CD4-positive, alpha-beta T cell treated with Interleukin-4 for 1 hour (primary cell): ENCODE results near the gene ZPR1.
"Not testable (repeated sequence)": the region's sequence is repeated elsewhere in the genome, so short reads cannot be mapped to it uniquely, and the experiment has no call there.

Experiments
- DNase-seq, 2 donors: peaks; one replicate each; pipeline ENCODE4 v3.0.0-alpha.2; 2020 to 2022

Gene ZPR1

GRCh38 chr11:116787786-116788486 lies at the start of gene ZPR1:
Gene ZPR1, minus strand, starts transcription at chr11:116788023. Its CDS starts 33 bp downstream, at chr11:116787990.
- DNase-seq: peak; percentile 87 to 89

DNA sequence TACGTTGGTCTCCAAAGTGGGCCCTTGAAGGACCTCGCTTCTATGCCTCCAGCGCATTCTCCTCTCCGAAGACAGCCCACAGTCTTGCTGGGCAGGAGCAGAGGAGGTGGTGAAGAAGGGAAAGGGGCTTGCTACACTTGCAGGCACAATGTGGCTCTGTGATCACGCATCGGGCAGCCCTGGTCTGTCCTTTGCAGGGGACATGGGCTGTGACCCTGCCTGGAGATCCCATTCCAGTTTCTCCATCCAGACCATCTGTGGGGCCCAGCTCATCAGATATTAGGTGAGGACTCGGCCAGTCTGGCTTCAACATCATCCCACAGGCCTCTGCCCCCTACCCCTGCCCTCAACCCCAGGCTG lies 48.8 kb upstream of the ZPR1 start:
- DNase-seq: no peak

DNA sequence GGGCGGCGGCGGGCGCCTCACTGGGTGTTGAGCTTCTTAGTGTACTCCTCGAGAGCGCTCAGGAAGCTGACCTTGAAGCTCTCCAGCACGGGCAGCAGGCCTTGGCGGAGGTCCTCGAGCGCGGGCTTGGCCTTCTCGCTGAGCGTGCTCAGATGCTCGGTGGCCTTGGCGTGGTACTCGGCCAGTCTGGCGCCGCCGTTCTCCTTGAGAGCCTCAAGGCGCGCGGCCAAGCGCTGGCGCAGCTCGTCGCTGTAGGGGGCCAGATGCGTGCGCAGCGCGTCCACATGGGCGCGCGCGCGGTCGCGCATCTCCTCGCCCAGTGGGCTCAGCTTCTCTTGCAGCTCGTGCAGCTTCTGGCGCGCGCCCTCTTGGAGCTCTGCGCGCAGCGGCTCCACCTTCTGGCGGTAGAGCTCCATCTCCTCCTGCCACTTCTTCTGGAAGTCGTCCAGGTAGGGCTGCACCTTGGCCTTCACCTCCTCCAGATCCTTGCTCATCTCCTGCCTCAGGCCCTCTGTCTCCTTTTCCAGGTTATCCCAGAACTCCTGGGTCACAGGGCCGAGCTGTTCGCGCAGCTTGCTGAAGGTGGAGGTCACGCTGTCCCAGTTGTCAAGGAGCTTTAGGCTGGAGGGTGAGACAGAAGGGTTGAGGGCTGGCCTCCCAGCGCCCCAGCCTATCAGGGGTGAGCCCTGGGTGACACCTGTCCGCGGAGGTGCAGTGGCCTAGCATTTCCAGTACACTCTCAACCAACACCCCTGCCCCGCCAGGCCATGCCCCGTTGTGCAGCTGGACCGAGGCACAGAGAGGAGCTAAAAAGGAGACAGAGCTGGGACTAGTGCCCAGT lies 48.2 kb upstream of the ZPR1 start:
- DNase-seq: peak; percentile 85 to 87

DNA sequence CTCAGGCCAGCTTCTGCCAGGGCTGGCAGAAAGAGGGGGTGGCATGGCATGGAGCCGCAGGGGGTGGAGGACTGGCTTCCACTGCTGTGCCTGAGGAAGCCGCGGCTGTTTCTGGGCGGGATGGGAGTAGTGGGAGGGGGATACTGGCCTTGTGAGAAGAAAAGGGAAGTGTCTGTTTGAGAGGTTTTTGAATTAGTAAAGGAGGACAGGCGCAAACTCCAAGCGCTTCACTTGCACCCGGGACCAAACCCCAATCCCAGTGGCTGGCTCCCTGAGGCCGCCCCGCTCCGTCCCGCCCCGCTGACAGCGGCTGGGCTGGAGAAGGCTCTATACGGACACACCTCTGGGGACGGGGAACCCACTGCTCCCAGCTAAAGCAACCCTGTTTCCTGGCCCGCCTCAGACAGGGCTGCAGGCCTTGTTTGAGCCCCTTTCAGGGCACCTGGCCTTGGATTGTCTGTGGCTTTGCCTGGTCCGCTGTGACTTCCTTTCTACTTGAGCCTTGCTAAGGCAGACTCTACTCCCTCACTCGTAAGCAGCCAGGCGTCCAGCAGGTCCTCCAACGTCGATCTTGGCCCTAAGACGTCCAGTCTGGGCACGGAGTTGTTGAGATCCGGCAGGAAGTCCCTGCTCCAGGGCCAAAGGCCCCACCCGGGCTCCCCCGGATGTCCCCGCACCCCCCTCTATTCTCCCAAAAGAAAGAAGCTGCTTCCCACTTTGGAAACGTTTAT lies 47.4 kb upstream of the ZPR1 start:
- DNase-seq: no peak

DNA sequence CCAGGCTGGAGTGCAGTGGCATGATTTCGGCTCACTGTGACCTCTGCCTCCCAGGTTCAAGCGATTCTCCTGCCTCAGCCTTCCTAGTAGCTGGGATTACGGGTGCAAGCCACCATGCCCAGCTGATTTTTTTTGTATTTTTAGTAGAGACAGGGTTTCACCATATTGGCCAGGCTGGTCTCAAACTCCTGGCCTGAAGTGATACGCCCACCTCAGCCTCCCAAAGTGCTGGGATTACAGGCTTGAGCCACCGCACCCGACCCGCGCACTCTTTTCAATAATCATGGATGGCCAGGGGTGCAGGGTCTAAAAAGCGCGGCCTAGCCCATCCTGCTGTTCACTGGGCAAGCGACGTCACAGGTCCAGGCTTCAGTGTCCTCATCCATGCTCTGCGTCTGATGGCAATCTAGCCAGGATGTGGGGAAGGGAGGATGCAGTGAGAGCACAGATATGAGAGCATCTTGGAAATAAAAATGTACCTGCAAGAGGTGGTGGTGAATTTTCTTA lies 46.8 kb upstream of the ZPR1 start:
- not testable (repeated sequence) for DNase-seq

- no peak for DNase-seq
Observed at GRCh38 chr11:116833816-116834534, 46.2 kb upstream of the ZPR1 start.

- DNase-seq: no peak
Observed at GRCh38 chr11:116833491-116833815, 45.6 kb upstream of the ZPR1 start.

DNA sequence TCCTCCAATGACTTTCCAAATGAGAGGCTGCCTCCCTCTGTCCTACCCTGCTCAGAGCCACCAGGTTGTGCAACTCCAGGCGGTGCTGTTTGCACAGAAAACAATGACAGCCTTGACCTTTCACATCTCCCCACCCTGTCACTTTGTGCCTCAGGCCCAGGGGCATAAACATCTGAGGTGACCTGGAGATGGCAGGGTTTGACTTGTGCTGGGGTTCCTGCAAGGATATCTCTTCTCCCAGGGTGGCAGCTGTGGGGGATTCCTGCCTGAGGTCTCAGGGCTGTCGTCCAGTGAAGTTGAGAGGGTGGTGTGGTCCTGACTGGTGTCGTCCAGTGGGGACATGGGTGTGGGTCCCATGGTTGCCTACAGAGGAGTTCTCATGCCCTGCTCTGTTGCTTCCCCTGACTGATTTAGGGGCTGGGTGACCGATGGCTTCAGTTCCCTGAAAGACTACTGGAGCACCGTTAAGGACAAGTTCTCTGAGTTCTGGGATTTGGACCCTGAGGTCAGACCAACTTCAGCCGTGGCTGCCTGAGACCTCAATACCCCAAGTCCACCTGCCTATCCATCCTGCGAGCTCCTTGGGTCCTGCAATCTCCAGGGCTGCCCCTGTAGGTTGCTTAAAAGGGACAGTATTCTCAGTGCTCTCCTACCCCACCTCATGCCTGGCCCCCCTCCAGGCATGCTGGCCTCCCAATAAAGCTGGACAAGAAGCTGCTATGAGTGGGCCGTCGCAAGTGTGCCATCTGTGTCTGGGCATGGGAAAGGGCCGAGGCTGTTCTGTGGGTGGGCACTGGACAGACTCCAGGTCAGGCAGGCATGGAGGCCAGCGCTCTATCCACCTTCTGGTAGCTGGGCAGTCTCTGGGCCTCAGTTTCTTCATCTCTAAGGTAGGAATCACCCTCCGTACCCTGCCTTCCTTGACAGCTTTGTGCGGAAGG lies 44.8 kb upstream of the ZPR1 start:
- DNase-seq: no peak

DNA sequence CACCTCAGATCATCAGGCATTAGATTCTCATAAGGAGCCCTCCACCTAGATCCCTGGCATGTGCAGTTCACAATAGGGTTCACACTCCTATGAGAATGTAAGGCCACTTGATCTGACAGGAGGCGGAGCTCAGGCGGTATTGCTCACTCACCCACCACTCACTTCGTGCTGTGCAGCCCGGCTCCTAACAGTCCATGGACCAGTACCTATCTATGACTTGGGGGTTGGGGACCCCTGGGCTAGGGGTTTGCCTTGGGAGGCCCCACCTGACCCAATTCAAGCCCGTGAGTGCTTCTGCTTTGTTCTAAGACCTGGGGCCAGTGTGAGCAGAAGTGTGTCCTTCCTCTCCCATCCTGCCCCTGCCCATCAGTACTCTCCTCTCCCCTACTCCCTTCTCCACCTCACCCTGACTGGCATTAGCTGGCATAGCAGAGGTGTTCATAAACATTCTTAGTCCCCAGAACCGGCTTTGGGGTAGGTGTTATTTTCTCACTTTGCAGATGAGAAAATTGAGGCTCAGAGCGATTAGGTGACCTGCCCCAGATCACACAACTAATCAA lies 44.0 kb upstream of the ZPR1 start:
- DNase-seq: no peak

GRCh38 chr11:116830184-116830912 lies 42.5 kb upstream of the ZPR1 start:
- no peak for DNase-seq

DNA sequence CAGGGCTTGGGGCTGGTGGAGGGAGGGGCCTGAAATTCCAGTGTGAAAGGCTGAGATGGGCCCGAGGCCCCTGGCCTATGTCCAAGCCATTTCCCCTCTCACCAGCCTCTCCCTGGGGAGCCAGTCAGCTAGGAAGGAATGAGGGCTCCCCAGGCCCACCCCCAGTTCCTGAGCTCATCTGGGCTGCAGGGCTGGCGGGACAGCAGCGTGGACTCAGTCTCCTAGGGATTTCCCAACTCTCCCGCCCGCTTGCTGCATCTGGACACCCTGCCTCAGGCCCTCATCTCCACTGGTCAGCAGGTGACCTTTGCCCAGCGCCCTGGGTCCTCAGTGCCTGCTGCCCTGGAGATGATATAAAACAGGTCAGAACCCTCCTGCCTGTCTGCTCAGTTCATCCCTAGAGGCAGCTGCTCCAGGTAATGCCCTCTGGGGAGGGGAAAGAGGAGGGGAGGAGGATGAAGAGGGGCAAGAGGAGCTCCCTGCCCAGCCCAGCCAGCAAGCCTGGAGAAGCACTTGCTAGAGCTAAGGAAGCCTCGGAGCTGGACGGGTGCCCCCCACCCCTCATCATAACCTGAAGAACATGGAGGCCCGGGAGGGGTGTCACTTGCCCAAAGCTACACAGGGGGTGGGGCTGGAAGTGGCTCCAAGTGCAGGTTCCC lies 41.8 kb upstream of the ZPR1 start, which contains the start of gene APOC3:
APOC3 (plus strand) TSS at position 383 of the 659 bp plus-strand sequence. CDS start 676 bp downstream, outside the sequence.
- no peak for DNase-seq

DNA sequence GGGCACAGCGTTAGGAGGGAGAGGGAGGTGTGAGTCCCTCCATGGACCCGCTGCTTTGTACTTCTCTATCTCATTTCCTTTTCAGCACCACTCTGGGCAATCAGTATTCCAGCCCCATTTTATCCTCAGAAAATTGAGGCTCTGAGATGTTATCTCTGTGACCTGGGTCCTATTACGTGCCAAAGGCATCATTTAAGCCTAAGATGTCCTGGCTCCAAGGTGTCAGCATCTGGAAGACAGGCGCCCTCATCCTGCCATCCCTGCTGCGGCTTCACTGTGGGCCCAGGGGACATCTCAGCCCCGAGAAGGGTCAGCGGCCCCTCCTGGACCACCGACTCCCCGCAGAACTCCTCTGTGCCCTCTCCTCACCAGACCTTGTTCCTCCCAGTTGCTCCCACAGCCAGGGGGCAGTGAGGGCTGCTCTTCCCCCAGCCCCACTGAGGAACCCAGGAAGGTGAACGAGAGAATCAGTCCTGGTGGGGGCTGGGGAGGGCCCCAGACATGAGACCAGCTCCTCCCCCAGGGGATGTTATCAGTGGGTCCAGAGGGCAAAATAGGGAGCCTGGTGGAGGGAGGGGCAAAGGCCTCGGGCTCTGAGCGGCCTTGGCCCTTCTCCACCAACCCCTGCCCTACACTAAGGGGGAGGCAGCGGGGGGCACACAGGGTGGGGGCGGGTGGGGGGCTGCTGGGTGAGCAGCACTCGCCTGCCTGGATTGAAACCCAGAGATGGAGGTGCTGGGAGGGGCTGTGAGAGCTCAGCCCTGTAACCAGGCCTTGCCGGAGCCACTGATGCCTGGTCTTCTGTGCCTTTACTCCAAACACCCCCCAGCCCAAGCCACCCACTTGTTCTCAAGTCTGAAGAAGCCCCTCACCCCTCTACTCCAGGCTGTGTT lies 41.1 kb upstream of the ZPR1 start:
- no peak for DNase-seq

GRCh38 chr11:116827461-116827860 lies 39.6 kb upstream of the ZPR1 start:
- no peak for DNase-seq

- DNase-seq: no peak
Observed at GRCh38 chr11:116826751-116827431, 39.1 kb upstream of the ZPR1 start.

- no peak for DNase-seq
Observed at GRCh38 chr11:116825854-116826750, 38.3 kb upstream of the ZPR1 start.

GRCh38 chr11:116825434-116825833 lies 37.6 kb upstream of the ZPR1 start:
- no peak for DNase-seq
